Muscle of back (tissue), 11 donors: ENCODE results near the gene TMEM52B. TPM values are rescaled to one million over a fixed set of nuclear protein-coding genes. Genes with fewer than 3 reads are reported as not detected.
"Not testable (repeated sequence)": the region's sequence is repeated elsewhere in the genome, so short reads cannot be mapped to it uniquely, and the experiment has no call there.

Experiments
- DNase-seq, 3 donors: peaks; one replicate each; pipeline versions ENCODE4 v3.0.0 to v3.0.0-alpha.2; 2013
- polyA plus RNA-seq, 10 donors: library from polyadenylated mRNA; unstranded; fragments of 120-200 nt; gene quantifications; one replicate each; pipeline ENCODE4 v1.2.1, GENCODE V29; 2013; ENCODE audit not compliant: insufficient read length in 10 of 10

The TMEM52B gene
- polyA plus RNA-seq, 10 donors, result 0.07 to 0.49 (median 0.16) TPM; not detected in 4

GRCh38 chr12:10170216-10170615, 8.6 kb upstream of the TMEM52B start:
- DNase-seq, result no peak

DNA sequence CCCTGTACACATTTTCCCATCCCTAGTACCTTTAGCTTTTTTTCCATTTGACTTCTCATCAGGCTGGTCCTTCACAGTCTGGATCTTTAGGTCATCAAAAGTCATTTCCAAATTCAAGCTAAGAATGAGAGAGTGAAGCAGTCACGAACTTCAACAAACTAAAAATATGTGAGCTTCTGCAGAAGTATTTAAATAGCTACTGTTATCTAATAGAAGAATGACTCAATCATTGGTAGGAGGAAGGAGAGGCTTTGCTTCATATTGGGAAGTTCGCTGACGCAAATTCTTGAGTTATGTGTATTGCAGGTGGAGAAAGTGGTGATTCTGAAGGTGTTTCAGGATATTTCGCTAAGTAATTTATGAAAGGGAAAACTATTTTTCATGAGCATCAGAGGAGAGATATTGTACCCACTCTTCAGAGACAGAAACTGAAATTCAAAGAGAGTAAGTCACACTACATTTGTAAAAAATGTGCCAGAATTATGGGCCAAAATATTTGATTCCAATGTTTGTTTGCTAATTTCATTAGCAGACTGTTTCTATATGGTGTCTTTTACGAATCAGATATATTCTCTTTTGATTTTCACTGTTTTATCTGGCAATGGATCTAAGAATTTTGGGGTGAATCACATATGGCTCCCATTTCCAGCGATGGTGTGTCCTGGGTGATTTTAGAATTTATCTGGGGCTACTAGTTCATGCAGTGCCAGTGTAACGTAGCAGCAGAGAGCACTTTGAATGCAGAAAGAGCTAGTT, 6.7 kb upstream of the TMEM52B start, which contains the start of gene OLR1:
TSS of gene OLR1 (minus strand) at position 160 of the 756 bp plus-strand sequence. CDS start at position 105, 55 bp downstream.
- DNase-seq, result no peak

- no peak for DNase-seq
Measured at GRCh38 chr12:10174986-10175614, 3.7 kb upstream of the TMEM52B start.

DNA sequence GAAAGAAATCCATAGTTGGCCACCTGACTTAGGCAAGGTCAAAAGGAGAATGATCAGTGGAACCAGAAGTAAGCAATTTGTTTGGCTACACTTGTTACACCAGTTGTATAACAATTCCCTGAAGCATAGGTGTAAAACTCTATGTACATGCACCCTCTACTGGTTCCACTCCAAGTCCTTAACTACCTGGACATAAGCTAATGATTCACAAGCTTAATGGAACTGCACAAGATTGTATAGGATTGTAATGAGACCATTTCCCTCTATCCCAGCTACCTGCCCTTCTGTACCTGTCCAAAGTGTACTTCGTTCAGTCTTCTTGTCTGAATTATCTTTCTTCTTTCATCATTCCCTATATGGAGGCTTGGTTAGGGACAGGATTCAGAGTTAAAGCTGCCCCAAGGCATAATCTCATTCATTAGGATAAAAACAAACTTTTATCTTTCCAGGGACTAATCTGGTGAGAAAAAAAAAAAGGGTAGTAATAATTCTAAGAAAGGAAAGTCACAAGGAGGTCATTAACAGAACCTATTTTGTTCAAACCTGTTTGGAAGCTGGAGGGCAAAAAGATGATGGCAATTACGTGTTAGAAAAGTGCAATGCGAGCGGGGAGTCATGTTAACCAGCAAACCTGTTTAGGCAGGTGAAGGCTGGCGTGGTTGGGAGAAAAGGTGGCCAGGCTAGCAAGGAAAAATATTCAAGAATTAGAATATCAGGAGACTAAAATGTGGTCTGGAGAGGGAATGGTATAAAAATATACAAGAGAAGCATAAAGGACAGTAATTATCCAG, 2.8 kb upstream of the TMEM52B start:
- DNase-seq, result no peak

GRCh38 chr12:10179776-10180181, 947 bp downstream of the TMEM52B start:
- no peak for DNase-seq

DNA sequence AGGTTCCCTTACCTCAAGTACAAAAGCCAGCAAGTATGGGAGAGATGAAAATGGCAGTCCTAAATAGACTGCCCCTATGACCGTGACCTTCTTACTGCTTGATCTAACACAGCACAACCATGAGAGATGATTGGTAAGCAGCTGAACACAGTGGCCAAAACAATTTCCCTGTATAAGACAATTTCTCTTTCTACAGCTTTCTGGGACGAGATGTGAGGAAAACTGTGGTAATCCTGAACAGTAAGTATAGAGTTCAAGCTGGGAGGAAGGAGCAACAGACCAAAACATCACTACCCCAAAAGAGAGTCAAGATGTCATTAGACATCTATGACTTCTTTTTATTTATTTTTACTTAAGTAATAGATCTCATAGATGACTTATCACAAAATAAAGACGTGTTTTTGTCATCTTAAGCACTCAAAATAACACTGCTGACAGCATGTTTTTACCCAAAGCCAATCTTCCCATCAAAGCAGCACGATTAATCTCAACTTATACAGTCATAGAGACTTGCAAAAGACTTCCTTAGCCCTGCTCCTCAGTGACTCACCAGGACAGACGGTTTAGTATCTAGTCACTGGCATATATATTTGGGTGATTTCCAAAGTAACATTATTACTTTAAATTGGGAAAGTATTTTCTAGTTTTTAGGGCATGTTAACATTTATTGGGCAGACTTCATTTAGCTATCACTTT, 3.7 kb downstream of the TMEM52B start:
- DNase-seq, result peak in 1 of 3 donors; percentile 69

DNA sequence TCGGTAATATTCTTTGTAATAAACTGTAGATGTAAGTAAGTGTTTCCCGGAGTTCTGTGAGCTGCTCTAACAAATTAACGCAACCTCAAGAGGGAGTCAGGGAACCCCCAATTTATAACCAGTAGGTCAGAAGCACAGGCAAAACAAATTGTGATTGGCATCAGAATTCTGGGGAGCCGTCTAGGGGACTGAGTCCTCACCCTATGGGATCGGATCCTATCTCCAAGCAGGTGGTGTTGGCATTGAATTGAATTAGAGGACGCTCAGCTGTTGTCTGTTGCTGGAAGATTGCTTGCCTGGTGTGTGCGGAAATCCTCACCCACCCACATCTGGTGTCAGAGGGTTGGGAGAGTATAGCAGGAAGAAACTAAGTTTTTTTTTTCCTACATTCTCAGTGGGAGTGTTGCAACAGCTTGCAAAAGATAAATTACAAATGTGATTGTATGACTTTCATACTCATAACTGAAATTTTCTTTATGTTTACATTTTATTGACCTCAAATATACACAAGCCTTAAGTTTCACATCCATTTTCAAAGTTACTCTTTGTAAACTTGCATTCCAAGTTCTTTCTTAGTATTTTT, 5.5 kb downstream of the TMEM52B start:
- peak; percentile 10 to 33 (median 32) for DNase-seq

DNA sequence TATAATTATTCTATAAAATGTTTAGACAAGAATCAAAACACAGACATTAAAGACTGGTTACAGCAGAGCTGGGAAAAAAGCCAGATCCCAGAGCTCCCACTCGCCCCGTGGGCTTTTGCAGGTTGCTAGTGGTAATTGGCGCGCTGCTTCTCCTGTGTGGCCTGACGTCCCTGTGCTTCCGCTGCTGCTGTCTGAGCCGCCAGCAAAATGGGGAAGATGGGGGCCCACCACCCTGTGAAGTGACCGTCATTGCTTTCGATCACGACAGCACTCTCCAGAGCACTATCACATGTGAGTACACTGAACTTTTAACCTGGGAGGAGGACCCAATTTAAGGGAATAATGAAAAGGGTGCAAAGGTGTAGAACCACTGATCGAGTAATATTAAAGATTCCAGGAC, 7.5 kb downstream of the TMEM52B start:
- peak in 2 of 3 donors; percentile 26 to 59 for DNase-seq

- DNase-seq, result not testable (repeated sequence)
Measured at GRCh38 chr12:10186958-10187357, 8.1 kb downstream of the TMEM52B start.

DNA sequence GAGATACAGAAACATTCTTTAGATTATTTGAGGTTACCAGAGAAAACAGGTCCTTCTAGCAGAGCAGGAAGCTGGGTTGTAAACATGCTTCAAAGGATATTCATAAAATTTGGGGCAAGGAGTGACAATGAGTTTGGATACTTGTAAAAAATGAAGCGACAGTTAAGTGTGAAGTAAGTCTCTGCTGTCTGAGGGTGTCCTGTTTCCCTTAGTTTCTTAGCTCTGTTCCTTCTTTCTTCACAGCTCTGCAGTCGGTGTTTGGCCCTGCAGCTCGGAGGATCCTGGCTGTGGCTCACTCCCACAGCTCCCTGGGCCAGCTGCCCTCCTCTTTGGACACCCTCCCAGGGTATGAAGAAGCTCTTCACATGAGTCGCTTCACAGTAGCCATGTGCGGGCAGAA, 10.8 kb downstream of the TMEM52B start:
- DNase-seq, result no peak

DNA sequence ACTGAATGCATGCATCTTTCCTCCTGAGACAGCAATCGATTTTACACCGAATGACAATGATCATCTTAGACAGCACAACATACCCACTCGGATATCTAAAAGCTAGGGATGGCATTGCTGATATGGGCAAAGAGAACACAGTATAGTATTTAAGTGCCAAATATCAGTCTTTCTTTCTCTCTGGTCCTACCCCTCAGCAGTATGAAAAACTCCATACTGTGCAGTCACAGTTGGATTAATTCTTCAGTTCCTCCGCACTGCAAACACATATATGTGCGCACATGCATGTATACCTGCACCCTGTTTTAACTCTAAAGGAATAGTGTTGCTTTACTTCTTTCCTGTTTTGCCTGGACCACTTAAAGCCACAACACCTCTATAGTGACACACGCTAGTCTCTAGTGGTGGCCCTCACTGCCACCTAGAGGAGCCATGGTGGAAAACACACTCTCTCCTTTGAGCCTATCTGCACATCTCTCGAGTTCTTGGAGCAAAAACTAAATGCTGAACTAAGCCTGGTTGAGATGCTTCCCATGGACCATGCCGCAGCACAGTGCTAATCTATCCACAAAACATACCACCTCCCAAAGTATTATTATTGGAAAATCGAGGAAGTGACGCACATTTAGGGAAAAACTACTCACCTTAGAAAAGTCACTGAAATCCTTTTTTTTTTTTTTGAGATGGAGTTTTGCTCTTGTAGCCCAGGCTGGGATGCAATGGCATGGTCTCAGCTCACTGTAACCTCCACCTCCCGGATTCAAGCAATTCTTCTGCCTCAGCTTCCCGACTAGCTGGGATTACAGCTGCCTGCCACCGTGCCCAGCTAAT, 11.9 kb downstream of the TMEM52B start:
- peak; percentile 49 to 78 (median 58) for DNase-seq

DNA sequence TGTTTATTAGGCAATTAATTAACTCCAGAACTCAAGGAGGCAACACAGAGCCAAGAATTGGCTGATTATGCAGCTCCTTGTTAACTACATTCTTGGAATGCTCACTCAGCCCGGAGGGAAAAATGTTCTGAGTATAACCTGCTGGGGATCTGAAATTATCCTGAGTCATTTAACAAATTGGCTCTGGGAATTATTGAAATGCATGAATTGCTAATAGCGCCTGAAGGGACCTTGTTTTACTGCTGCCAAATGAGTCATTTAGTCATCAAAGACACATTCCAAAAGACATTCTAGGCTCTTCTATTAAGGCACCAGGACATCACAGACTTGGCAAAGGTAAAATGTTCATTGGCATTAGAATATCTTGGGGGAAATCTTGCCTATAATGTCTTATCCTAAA, 13.0 kb downstream of the TMEM52B start:
- peak in 1 of 3 donors; percentile 71 for DNase-seq

- DNase-seq, result no peak
Measured at GRCh38 chr12:10194160-10194670, 15.4 kb downstream of the TMEM52B start.

DNA sequence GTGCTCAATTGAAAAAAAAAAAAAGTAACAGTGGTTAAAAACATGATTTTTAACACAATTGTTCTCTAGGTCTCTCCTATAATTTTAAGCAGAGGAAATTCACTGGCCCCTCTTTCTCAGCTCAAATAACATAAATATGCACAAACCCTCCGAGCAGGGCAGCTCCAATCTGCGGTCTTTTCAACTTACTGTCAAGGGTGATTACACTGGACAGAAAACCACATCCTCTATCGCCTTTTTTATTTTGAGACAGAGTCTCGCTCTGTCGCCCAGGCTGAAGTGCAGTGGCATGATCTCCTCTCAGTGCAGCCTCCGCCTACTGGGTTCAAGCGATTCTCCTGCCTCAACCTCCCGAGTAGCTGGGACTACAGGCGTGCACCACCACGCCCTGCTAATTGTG, 17.4 kb downstream of the TMEM52B start:
- DNase-seq, result no peak

GRCh38 chr12:10197879-10198278, 19.0 kb downstream of the TMEM52B start:
- no peak for DNase-seq

GRCh38 chr12:10204495-10204894, 25.7 kb downstream of the TMEM52B start:
- DNase-seq, result not testable (repeated sequence)

DNA sequence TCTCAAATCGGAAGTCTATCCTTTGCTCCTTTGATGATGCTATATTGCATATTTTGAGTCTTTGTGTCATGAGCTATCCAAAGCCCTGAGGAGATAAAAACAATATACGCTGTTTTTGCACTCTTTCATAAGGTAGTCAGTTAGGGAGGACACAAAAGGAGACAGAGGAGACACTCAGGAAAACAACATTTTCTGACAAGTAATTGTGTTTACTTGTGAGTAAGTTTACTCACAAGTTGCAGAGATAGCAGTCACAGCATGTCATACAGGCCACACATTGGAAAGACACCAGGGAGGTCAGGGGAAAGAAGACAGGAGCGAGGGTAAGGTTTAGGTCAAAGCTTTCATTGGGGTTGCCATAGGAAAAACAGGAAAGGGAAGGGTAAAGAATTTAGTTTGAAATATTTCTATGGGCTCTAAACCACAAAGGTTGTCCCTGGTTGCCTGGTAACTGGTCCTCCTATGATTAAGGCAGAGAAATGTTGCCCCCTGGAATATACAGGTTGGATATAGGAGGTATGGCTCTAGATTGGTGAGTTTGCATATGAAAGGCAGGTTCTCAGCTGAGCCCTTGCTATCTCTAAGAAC, 26.5 kb downstream of the TMEM52B start:
- DNase-seq, result no peak

- no peak for DNase-seq
Measured at GRCh38 chr12:10207136-10207535, 28.3 kb downstream of the TMEM52B start.

- no peak for DNase-seq
Measured at GRCh38 chr12:10210225-10210624, 31.4 kb downstream of the TMEM52B start.
